ENCODE data around the gene KIAA1191. TPM values are rescaled to one million over a fixed set of nuclear protein-coding genes. Genes with fewer than 3 reads are reported as not detected.

The KIAA1191 gene
- total RNA-seq, 4 donors from 2014 or later, result 59.2 to 76.2 (median 71.0) TPM

GRCh38 chr5:176381979-176382378, 20.4 kb upstream of the KIAA1191 start:
- no peak for TF ChIP-seq CTCF (IDR thresholded peaks at IDR 0.05; ENCODE audit: low read depth)

- TF ChIP-seq CTCF (IDR thresholded peaks at IDR 0.05; ENCODE audit: low read depth), result no peak
These were observed 19.9 kb upstream of the KIAA1191 start for GRCh38 chr5:176381423-176381822.

GRCh38 chr5:176379881-176380280, 18.3 kb upstream of the KIAA1191 start:
- no peak for TF ChIP-seq CTCF (IDR thresholded peaks at IDR 0.05; ENCODE audit: low read depth)

DNA sequence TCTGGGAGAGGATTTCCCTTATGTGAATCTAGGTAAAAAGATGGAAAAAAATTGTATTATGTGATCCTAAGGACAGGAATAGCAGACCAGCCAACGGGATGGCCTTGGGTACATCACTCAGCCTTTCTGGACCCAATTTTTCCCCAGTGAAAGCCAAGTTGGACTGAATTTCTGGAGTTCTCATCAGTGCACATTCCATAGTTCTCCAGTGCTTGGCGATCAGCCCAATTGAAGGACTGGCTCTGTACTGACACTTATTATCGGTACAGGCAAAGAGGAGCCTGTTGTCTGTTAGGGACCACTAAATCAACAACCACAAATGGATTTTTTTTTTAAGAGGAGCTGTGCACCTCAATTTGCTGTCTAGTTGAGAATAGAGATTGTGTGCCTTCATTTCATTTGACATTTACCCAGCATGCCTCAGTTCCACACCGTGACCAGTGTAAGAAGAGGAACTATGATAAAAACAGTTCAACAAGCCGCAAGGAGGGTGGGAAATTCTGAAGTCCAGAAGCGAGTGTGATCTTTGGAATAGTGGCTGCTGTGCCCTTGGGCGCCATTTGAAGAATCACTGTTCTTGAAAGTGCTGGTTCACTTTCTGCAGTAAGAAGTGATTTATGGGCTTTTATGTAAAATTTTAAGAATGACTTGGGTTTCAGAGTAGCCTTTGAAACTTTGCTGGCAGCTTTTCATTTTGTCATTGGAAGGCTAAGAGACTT, 11.7 kb upstream of the KIAA1191 start:
- no peak for TF ChIP-seq CTCF (IDR thresholded peaks at IDR 0.05; ENCODE audit: low read depth)

GRCh38 chr5:176371621-176372539, 10.3 kb upstream of the KIAA1191 start:
- TF ChIP-seq CTCF (IDR thresholded peaks at IDR 0.05; ENCODE audit: low read depth), result no peak

- TF ChIP-seq CTCF (IDR thresholded peaks at IDR 0.05; ENCODE audit: low read depth), result no peak
These were observed 8.6 kb upstream of the KIAA1191 start for GRCh38 chr5:176369934-176370711.
